Pancreas (tissue), 10 donors: ENCODE data around the gene MARK4. TPM values are rescaled to one million over a fixed set of nuclear protein-coding genes. Genes with fewer than 3 reads are reported as not detected.
A peak's percentile ranks its signal among the peaks of the same experiment; 100 is the strongest.

ENCODE experiments used
- ATAC-seq, 4 donors: fragments of 200-7000 bp; cut with Tn5 transposase; one replicate each; pipeline versions ENCODE4 v1.8.0 to v1.9.1; 2020; ENCODE audit warnings: mild to moderate bottlenecking in 4 of 4, moderate library complexity in 4 of 4
- DNase-seq, 6 donors: peaks; one replicate each; pipeline ENCODE4 v3.0.0-alpha.2; 2020
- FAIRE-seq: peaks from 2 replicates; lab custom pipeline; 2012; peaks lifted over from hg19 to GRCh38; lab: Jason Lieb, UNC
- H3K27ac ChIP-seq, 4 donors: fragments of 200-600 bp; sonication (generic); 1 replicate in 3 of 4; 2 replicates in 1 of 4; pipeline versions ENCODE4 v1.5.0 to v1.8.0; 2020
- H3K27me3 ChIP-seq, 4 donors: fragments of 200-600 bp; one replicate each; pipeline ENCODE4 v1.8.0; 2021
- H3K36me3 ChIP-seq, 3 donors: fragments of 200-600 bp; sonication (generic) in 1 of 3; one replicate each; pipeline versions ENCODE4 v1.5.0 to v1.8.0; 2020 to 2021
- H3K4me1 ChIP-seq, 3 donors: fragments of 200-600 bp; one replicate each; pipeline ENCODE4 v1.8.0; 2021
- H3K4me3 ChIP-seq, 4 donors: fragments of 200-600 bp; sonication (generic) in 2 of 4; one replicate each; pipeline versions ENCODE4 v1.5.0 to v1.8.0; 2020 to 2021
- H3K9me3 ChIP-seq, 4 donors: fragments of 200-600 bp; one replicate each; pipeline ENCODE4 v1.8.0; 2021
- CTCF ChIP-seq, 4 donors: fragments of 200-600 bp; sonication (generic) in 3 of 4; IDR thresholded peaks; one replicate each; pipeline versions ENCODE4 v1.5.0 to v1.8.0; 2021; ENCODE audit warnings: antibody characterized with exemption in 4 of 4
- WGBS, 2 donors: extraction: QIAGEN DNeasy Blood & Tissue Kit; methylation state at CpG; one replicate each; pipeline ENCODE4 v1.1.7; 2013; 5-methylcytosine and 5-hydroxymethylcytosine counted together
- intact Hi-C, 3 donors: fragments of 100-400 bp; cut with DNase I; formaldehyde crosslinking; loops; one replicate each; pipeline versions ENCODE4 v1.11.1 to v1.14.2; 2022
- polyA plus RNA-seq, 2 donors: library from polyadenylated mRNA; stranded (reverse); fragments of 200-250 nt; gene quantifications; one replicate each; pipeline ENCODE4 v1.2.3, GENCODE V29; 2013
- total RNA-seq, 6 donors: library from RNA; stranded (reverse); fragmentation: NEBNext Ultra II Directional in 4 of 6; extraction: Animal tissue kit (Norgen Biotek cat#: 25700) in 4 of 6; gene quantifications; one replicate each; pipeline versions ENCODE4 v1.2.1 to v1.2.4, GENCODE V29; 2021 to 2023
- donor health status: healthy with polysubstance abuse.
- donor health status: DM: no; HTN: no; CAD: no; lungs with moderate emphysema.
- donor health status: DM: no; HTN: no; CAD: no.
- donor health status: control.
- donor health status: control.
- donor health status: Bipolar disorder and iron deficiency.
- donor health status: DM: yes; HTN: yes; CAD: no.
- donor health status: DM: no; HTN: no; CAD: no.
- donor health status: DM: no; HTN: no; CAD: no.
- donor health status: DM: yes; HTN: yes; CAD: no.

Gene MARK4
- total and polyA plus RNA-seq, 8 donors: 12.8 to 22.8 (median 20.0) TPM

GRCh38 chr19:45211751-45212381, 39.2 kb upstream of the MARK4 start:
- TF ChIP-seq CTCF (IDR thresholded peaks at IDR 0.05): no peak
- Histone ChIP-seq H3K9me3 (no peaks in the 10 kb centered on the region), H3K27ac (peak overlapping the region; percentile 5 to 71 (median 44)), H3K36me3 (no peaks in the 10 kb centered on the region), H3K4me1 (no peaks in the 10 kb centered on the region), H3K27me3 (no peaks in the 10 kb centered on the region), H3K4me3 (no peak overlapping the region)
- ATAC-seq (peak; percentile 83 to 92 (median 88)), FAIRE-seq (no peak), DNase-seq (peak; percentile 78 to 90 (median 81))
- WGBS, 2 donors: 25 to 32% methylated on average over 16 to 17 of the region's 17 CpGs
- intact Hi-C loops: no loop called here

GRCh38 chr19:45213031-45213430, 38.0 kb upstream of the MARK4 start:
- no peaks in the 10 kb centered on the region for H3K9me3 ChIP-seq
- peak overlapping the region in 3 of 4 donors; percentile 42 to 71 (median 67) for H3K27ac ChIP-seq
- ATAC-seq: no peak
- no peak for FAIRE-seq
- intact Hi-C loops: no loop called here
- no peak for TF ChIP-seq CTCF (IDR thresholded peaks at IDR 0.05)
- no peak overlapping the region for H3K4me3 ChIP-seq
- H3K27me3 ChIP-seq: no peaks in the 10 kb centered on the region
- H3K36me3 ChIP-seq: no peaks in the 10 kb centered on the region
- DNase-seq: peak in 2 of 6 donors; percentile 23 to 57
- H3K4me1 ChIP-seq: no peaks in the 10 kb centered on the region
- 72 to 77% methylated on average over 16 to 23 of the region's 23 CpGs for WGBS, 2 donors

- Histone ChIP-seq H3K9me3 (no peaks in the 10 kb centered on the region), H3K27me3 (no peaks in the 10 kb centered on the region), H3K4me3 (peak overlapping the region in 1 of 4 donors; percentile 20), H3K4me1 (no peaks in the 10 kb centered on the region), H3K36me3 (no peaks in the 10 kb centered on the region), H3K27ac (peak overlapping the region; percentile 30 to 71 (median 53))
- peak; percentile 60 to 73 (median 62) for ATAC-seq
- TF ChIP-seq CTCF (IDR thresholded peaks at IDR 0.05): no peak
- intact Hi-C loops: no loop called here
- WGBS, 2 donors: 6% methylated on average over 31 to 35 of the region's 35 CpGs
- no peak for FAIRE-seq
- peak; percentile 50 to 85 (median 69) for DNase-seq
Measured at GRCh38 chr19:45215391-45216191, 35.5 kb upstream of the MARK4 start.

- WGBS, 2 donors: 75 to 84% methylated on average over 6 of the region's 6 CpGs
- Histone ChIP-seq H3K9me3 (no peaks in the 10 kb centered on the region), H3K27me3 (no peaks in the 10 kb centered on the region), H3K36me3 (no peaks in the 10 kb centered on the region), H3K4me3 (no peak overlapping the region), H3K4me1 (no peaks in the 10 kb centered on the region), H3K27ac (no peak overlapping the region)
- TF ChIP-seq CTCF (IDR thresholded peaks at IDR 0.05): no peak
- intact Hi-C loops: no loop called here
- FAIRE-seq (no peak), DNase-seq (no peak), ATAC-seq (no peak)
Measured at GRCh38 chr19:45216667-45217066, 34.4 kb upstream of the MARK4 start.
